ENCODE measurements around the gene INPP5D. TPM values are rescaled to one million over a fixed set of nuclear protein-coding genes. Genes with fewer than 3 reads are reported as not detected.

The INPP5D gene
- total RNA-seq, 2 experiments from 2014 or later: 79.5 to 92.6 TPM

DNA sequence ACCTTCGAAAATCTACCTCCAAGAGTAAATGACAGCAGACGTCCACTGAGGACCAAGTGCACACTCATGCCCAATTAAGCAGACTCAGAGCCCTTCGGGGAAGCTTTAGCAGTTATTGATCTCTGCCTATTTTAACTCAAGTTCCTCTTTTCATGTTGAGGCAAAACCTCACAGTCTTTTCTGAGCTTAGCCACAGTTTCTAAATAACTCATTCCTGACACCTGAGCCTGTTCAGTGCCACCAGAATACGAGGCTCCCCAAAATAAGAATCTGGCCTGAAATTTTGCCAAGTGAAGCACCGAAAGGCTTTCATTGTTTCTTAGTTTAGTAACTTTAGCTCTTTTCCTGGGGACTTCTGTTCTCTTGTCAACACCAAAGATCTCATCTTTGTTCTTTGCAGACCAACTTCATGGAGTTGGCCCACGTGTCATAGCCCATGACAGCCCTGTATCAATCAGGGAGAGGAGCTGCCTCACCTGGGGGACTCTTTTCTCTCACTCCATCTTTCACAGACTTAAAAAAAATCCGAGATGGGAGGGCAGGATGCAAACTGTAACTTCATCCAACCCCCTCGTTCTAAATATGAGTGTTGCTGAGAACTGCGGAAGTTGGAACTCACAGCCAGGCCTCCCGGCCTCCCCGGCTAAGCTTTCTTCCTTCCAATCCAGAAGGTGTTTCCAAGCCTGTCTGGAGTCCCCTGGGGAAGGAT is 22.2 kb downstream of the INPP5D start:
- Histone ChIP-seq H3K4me1 (ENCODE audit: insufficient read depth, low read length, poor library complexity, severe bottlenecking) (peaks cover 100% of the 10 kb centered on the region), H3K4me3 (ENCODE audit: low read depth, low read length, poor library complexity, severe bottlenecking) (peak overlapping the region; percentile 47), H3K27ac (ENCODE audit: low read depth, low read length, poor library complexity, severe bottlenecking) (peak overlapping the region; percentile 98), H2AFZ (ENCODE audit: low read length) (no peak overlapping the region), H3K4me2 (ENCODE audit: low read length) (peak overlapping the region; percentile 80), H3K79me2 (ENCODE audit: insufficient read depth, low read depth, low read length) (peaks cover 48% of the 10 kb centered on the region; the same call in 1 of the 2 replicates), H3K9me2 (ENCODE audit: insufficient read depth, low read length) (no peaks in the 10 kb centered on the region), H3K36me3 (ENCODE audit: insufficient read depth, low read length) (peaks cover 37% of the 10 kb centered on the region), H3K9me3 (ENCODE audit: low read length) (no peaks in the 10 kb centered on the region), H4K20me1 (ENCODE audit: insufficient read depth, low read length) (no peaks in the 10 kb centered on the region)
- ChIA-PET POLR2A (interaction anchor here (1.3 to 4.7 kb wide), 8 partner anchors 9 to 169 kb away, joined by 5 to 18 read pairs (median 8); partner anchors contain the start of genes ATG16L1 and INPP5D), CTCF (ENCODE audit: unreplicated experiment) (interaction anchor here (1.0 to 2.3 kb wide), 3 partner anchors 9 to 22 kb away, joined by 3 to 14 read pairs (median 12); partner anchors contain the start of gene INPP5D)
- peak; percentile 68 for DNase-seq (ENCODE audit: low spot score)
- intact Hi-C loops (cut with micrococcal nuclease; ENCODE audit: unreplicated experiment): loop anchor here (10.0 kb wide), 1 partner anchor 272 kb away; the partner anchor contains the start of gene DGKD
- TF ChIP-seq, protein P1, sequence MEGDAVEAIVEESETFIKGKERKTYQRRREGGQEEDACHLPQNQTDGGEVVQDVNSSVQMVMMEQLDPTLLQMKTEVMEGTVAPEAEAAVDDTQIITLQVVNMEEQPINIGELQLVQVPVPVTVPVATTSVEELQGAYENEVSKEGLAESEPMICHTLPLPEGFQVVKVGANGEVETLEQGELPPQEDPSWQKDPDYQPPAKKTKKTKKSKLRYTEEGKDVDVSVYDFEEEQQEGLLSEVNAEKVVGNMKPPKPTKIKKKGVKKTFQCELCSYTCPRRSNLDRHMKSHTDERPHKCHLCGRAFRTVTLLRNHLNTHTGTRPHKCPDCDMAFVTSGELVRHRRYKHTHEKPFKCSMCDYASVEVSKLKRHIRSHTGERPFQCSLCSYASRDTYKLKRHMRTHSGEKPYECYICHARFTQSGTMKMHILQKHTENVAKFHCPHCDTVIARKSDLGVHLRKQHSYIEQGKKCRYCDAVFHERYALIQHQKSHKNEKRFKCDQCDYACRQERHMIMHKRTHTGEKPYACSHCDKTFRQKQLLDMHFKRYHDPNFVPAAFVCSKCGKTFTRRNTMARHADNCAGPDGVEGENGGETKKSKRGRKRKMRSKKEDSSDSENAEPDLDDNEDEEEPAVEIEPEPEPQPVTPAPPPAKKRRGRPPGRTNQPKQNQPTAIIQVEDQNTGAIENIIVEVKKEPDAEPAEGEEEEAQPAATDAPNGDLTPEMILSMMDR (conservative IDR thresholded peaks at IDR 0.05; ENCODE audit: low read length): no peak
- no peak for TF ChIP-seq EZH2phosphoT487 (IDR thresholded peaks at IDR 0.05; ENCODE audit: borderline replicate concordance, low read depth, low read length)
- BruUV-seq (replicated peaks): no TSS peak

DNA sequence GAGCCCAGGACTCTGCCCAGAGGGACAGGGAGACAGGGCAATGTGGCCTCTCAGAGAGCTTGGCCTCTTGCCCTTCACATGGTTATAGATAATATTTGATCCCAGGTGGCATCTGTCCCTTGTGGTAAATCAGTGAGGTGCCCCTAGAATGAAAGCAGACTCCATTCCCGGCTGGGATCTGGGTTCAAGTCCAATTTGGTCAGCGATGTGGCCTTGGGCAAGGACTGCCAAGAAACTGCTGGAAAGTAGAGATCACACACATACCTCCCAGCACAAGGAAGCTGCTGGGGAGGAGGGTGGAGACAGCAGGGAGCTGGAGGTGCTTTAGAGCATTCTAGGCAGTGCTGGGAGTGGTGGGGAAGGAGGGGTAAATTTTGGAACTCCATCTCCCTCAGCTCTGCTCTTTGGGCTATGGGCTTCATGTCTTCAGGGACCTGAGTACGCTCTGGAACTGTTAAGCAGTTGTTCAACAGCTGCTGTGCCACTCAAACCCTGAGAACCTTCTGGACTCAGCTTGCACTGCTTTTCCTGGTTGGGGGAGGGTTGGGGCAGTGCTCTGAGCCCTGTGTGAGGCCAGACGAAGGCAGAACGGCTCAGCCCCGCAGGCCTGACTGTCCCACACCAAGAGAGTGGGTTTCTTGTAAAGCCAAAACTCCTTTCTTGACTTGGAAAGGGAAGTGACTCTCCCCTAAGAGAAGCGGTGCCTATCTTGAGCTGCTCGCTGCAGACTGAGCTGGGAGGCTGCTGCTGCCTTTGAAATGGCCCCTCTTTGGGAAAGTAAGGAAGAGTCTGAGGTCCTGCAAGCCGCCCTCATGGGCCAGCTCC is 23.0 kb downstream of the INPP5D start:
- TF ChIP-seq, protein P1 (conservative IDR thresholded peaks at IDR 0.05; ENCODE audit: low read length): no peak
- TF ChIP-seq EZH2phosphoT487 (IDR thresholded peaks at IDR 0.05; ENCODE audit: borderline replicate concordance, low read depth, low read length): no peak
- no TSS peak for BruUV-seq (replicated peaks)
- peak overlapping the region; percentile 47 for H3K4me3 ChIP-seq (ENCODE audit: low read depth, low read length, poor library complexity, severe bottlenecking)
- ChIA-PET POLR2A (interaction anchor here (0.6 to 4.7 kb wide), 11 partner anchors 7 to 168 kb away, joined by 3 to 18 read pairs (median 7); partner anchors contain the start of genes ATG16L1 and INPP5D), CTCF (ENCODE audit: unreplicated experiment) (interaction anchor here (0.6 to 2.3 kb wide), 4 partner anchors 9 to 22 kb away, joined by 3 to 14 read pairs (median 10); partner anchors contain the start of gene INPP5D)
- H3K27ac ChIP-seq (ENCODE audit: low read depth, low read length, poor library complexity, severe bottlenecking): peak overlapping the region; percentile 98
- intact Hi-C loops (cut with micrococcal nuclease; ENCODE audit: unreplicated experiment): loop anchor here (10.0 kb wide), 1 partner anchor 272 kb away; the partner anchor contains the start of gene DGKD
- H4K20me1 ChIP-seq (ENCODE audit: insufficient read depth, low read length): no peaks in the 10 kb centered on the region
- H3K9me3 ChIP-seq (ENCODE audit: low read length): no peaks in the 10 kb centered on the region
- peaks cover 100% of the 10 kb centered on the region for H3K4me1 ChIP-seq (ENCODE audit: insufficient read depth, low read length, poor library complexity, severe bottlenecking)
- H3K36me3 ChIP-seq (ENCODE audit: insufficient read depth, low read length): peaks cover 43% of the 10 kb centered on the region
- peak overlapping the region; percentile 80 for H3K4me2 ChIP-seq (ENCODE audit: low read length)
- DNase-seq (ENCODE audit: low spot score): peak; percentile 48
- H3K9me2 ChIP-seq (ENCODE audit: insufficient read depth, low read length): no peaks in the 10 kb centered on the region
- no peak overlapping the region for H2AFZ ChIP-seq (ENCODE audit: low read length)
- H3K79me2 ChIP-seq (ENCODE audit: insufficient read depth, low read depth, low read length): peaks cover 48% of the 10 kb centered on the region; the same call in 1 of the 2 replicates

Data from OCI-LY7 (cell line).